Caco-2 (cell line): ENCODE results near the gene KHSRP. TPM values are rescaled to one million over a fixed set of nuclear protein-coding genes. Genes with fewer than 3 reads are reported as not detected.
A peak's percentile ranks its signal among the peaks of the same experiment; 100 is the strongest.

Experiments
- Bru-seq: library from RNA; stranded (reverse); fragments of 400-500 nt; gene quantifications from one replicate; lab custom pipeline; 2021; lab: Mats Ljungman, UMichigan
- BruChase-seq, 2 experiments: library from RNA; stranded (reverse); fragments of 400-500 nt; gene quantifications; one replicate each; lab custom pipeline; 2021; lab: Mats Ljungman, UMichigan
- BruUV-seq: library from RNA; stranded (reverse); fragments of 400-500 nt; replicated peaks from 2 replicates; lab custom pipeline; 2021; lab: Mats Ljungman, UMichigan
- CTCF ChIA-PET: fragments of 300-600 bp; sonication (Branson Sonifier 250); formaldehyde crosslinking; loops from one replicate; lab custom pipeline; 2022; ENCODE audit warnings: antibody characterized with exemption; lab: Charles Lee
- POLR2A ChIA-PET: fragments of 300-600 bp; sonication (Branson Sonifier 250); formaldehyde crosslinking; loops from one replicate; lab custom pipeline; 2022; ENCODE audit warnings: antibody characterized with exemption; lab: Charles Lee
- DNase-seq, 2 experiments: peaks; one replicate each; pipeline versions ENCODE4 v3.0.0 to v3.0.0-alpha.2; 2020 to 2022
- H3K27me3 ChIP-seq: replicated peaks from 2 replicates; pipeline ENCODE4 v1.6.0; 2011; ENCODE audit warnings: low read length; ENCODE audit not compliant: control insufficient read depth, insufficient read depth
- H3K36me3 ChIP-seq: 2 replicates; pipeline ENCODE4 v1.5.1; 2011; ENCODE audit warnings: low read length; ENCODE audit not compliant: control insufficient read depth, insufficient read depth
- H3K4me1 ChIP-seq: fragments of 250-450 bp; sonication (Bioruptor Pico); 2 replicates; pipeline ENCODE4 v1.5.1; 2020; ENCODE audit warnings: mild to moderate bottlenecking
- H3K4me3 ChIP-seq: 2 replicates; pipeline ENCODE4 v1.5.1; 2011; ENCODE audit warnings: low read depth, mild to moderate bottlenecking, control low read depth, low read length
- H3K9me3 ChIP-seq: fragments of 250-450 bp; sonication (Bioruptor Pico); 2 replicates; pipeline ENCODE4 v1.5.1; 2020; ENCODE audit warnings: mild to moderate bottlenecking, moderate library complexity
- H3K27ac Mint-ChIP-seq: one replicate; pipeline ENCODE4 v1.8.0; 2022; ENCODE audit warnings: mixed read lengths; ENCODE audit not compliant: unreplicated experiment
- H3K27me3 Mint-ChIP-seq: one replicate; pipeline ENCODE4 v1.8.0; 2022; ENCODE audit warnings: mixed read lengths; ENCODE audit not compliant: insufficient read depth, unreplicated experiment
- H3K36me3 Mint-ChIP-seq: one replicate; pipeline ENCODE4 v1.8.0; 2022; ENCODE audit warnings: mild to moderate bottlenecking, mixed read lengths; ENCODE audit not compliant: insufficient read depth, unreplicated experiment
- H3K4me1 Mint-ChIP-seq: one replicate; pipeline ENCODE4 v1.8.0; 2022; ENCODE audit warnings: low read depth, mixed read lengths; ENCODE audit not compliant: unreplicated experiment
- H3K4me3 Mint-ChIP-seq: one replicate; pipeline ENCODE4 v1.8.0; 2022; ENCODE audit warnings: mild to moderate bottlenecking, moderate library complexity, mixed read lengths; ENCODE audit not compliant: unreplicated experiment
- H3K9me3 Mint-ChIP-seq: one replicate; pipeline ENCODE4 v1.8.0; 2022; ENCODE audit warnings: mixed read lengths; ENCODE audit not compliant: unreplicated experiment
- intact Hi-C: fragments of 100-400 bp; cut with micrococcal nuclease; formaldehyde crosslinking; loops from one replicate; pipeline ENCODE4 v1.10.0; 2022; ENCODE audit not compliant: unreplicated experiment
- long read RNA-seq: library from polyadenylated mRNA; stranded (forward); transcript quantifications from one replicate; pipeline ENCODE4 v2.0.0, GENCODE V29; 2022
- total RNA-seq: library from RNA; stranded (reverse); gene quantifications from 2 replicates; pipeline ENCODE4 v1.2.3, GENCODE V29; 2022
- TF ChIP-seq, protein P1 (sequence below), 2 experiments: fragments of 200-600 bp in 1 of 2; IDR thresholded peaks; 1 replicate in 1 of 2; 2 replicates in 1 of 2; pipeline versions ENCODE4 v1.5.1 to v1.8.0; 2011 to 2022; ENCODE audit warnings: antibody characterized with exemption in 1 of 2, control low read depth in 1 of 2, inconsistent platforms in 1 of 2, low read depth in 1 of 2, low read length in 1 of 2, mild to moderate bottlenecking in 1 of 2, moderate library complexity in 1 of 2; ENCODE audit not compliant: insufficient read depth in 1 of 2, severe bottlenecking in 1 of 2, unreplicated experiment in 1 of 2

Gene KHSRP, protein sequence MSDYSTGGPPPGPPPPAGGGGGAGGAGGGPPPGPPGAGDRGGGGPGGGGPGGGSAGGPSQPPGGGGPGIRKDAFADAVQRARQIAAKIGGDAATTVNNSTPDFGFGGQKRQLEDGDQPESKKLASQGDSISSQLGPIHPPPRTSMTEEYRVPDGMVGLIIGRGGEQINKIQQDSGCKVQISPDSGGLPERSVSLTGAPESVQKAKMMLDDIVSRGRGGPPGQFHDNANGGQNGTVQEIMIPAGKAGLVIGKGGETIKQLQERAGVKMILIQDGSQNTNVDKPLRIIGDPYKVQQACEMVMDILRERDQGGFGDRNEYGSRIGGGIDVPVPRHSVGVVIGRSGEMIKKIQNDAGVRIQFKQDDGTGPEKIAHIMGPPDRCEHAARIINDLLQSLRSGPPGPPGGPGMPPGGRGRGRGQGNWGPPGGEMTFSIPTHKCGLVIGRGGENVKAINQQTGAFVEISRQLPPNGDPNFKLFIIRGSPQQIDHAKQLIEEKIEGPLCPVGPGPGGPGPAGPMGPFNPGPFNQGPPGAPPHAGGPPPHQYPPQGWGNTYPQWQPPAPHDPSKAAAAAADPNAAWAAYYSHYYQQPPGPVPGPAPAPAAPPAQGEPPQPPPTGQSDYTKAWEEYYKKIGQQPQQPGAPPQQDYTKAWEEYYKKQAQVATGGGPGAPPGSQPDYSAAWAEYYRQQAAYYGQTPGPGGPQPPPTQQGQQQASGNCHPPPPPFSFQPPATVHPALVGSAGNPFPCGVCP
- total RNA-seq: 589 and 610 TPM in 2 replicates
- Bru-seq, nascent RNA: percentile 92 among the genes with signal in this experiment
- percentile 97 among the genes with signal in this experiment for BruChase-seq, experiment 1, labeled RNA remaining after a 2-hour chase
- BruChase-seq, experiment 2, labeled RNA remaining after a 6-hour chase: percentile 99 among the genes with signal in this experiment
- long read RNA-seq, partial matches to known transcripts: 7 of 53 reads
- long read RNA-seq, other reads (novel, unspliced or antisense): 39 of 53 reads

DNA sequence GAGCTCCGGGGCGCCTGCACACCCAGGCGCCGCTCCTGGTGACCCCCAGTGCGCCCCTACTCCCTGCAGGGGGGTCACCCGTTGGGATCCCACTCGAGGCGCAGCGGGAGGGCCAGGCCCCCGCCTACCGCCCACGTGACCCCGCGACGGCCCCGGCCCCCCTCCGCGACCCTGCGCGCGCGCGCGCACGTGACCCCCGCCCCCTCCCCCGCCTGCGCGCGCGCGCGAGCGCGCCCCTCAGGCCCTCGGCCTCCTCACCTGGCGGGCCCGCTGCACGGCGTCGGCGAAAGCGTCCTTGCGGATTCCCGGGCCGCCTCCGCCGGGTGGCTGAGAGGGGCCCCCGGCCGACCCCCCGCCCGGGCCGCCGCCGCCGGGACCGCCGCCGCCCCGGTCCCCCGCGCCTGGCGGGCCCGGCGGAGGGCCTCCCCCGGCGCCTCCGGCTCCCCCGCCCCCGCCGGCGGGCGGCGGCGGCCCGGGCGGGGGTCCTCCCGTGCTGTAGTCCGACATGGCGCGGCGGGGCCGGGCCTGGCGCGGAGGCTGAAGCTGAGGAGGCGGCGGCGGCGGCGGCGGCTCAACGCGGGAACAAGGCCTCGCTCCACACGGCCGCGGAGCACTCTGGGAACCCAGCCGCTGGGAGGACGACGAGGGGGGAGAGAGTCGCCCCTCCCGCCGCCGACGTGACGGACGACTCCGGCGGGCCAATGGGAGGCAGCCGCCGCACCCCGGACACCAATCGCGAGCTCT, at the start of gene KHSRP:
Gene KHSRP (minus strand): TSS at position 617 of the 744 bp plus-strand sequence. CDS start 110 bp downstream, at position 507.
- peaks cover 20% of the 10 kb centered on the region for H3K4me1 ChIP-seq
- Mint-ChIP-seq H3K9me3 (no peaks in the 10 kb centered on the region), H3K27me3 (no peaks in the 10 kb centered on the region), H3K27ac (peak within 1 kb of the TSS; percentile 95), H3K4me1 (peaks cover 6% of the 10 kb centered on the region), H3K4me3 (peak within 1 kb of the TSS; percentile 96), H3K36me3 (peaks cover 52% of the 10 kb centered on the region)
- DNase-seq: peak in 1 of 2 experiments; percentile 36
- ChIA-PET CTCF (interaction anchor here (0.6 to 2.0 kb wide), 8 partner anchors 13 to 1475 kb away, joined by 3 to 6 read pairs (median 4); partner anchors contain the start of genes ALKBH7 and SLC25A23), POLR2A (interaction anchor here (0.5 to 2.0 kb wide), 7 partner anchors 12 to 63 kb away, joined by 3 to 27 read pairs (median 9); partner anchors contain the start of genes ALKBH7, CLPP and SLC25A23)
- peak within 1 kb of the TSS; percentile 92 for H3K4me3 ChIP-seq
- H3K36me3 ChIP-seq: peaks cover 2% of the 10 kb centered on the region
- no peaks in the 10 kb centered on the region for H3K9me3 ChIP-seq
- no TSS peak for BruUV-seq
- no peaks in the 10 kb centered on the region for H3K27me3 ChIP-seq
- TF ChIP-seq, protein P1, sequence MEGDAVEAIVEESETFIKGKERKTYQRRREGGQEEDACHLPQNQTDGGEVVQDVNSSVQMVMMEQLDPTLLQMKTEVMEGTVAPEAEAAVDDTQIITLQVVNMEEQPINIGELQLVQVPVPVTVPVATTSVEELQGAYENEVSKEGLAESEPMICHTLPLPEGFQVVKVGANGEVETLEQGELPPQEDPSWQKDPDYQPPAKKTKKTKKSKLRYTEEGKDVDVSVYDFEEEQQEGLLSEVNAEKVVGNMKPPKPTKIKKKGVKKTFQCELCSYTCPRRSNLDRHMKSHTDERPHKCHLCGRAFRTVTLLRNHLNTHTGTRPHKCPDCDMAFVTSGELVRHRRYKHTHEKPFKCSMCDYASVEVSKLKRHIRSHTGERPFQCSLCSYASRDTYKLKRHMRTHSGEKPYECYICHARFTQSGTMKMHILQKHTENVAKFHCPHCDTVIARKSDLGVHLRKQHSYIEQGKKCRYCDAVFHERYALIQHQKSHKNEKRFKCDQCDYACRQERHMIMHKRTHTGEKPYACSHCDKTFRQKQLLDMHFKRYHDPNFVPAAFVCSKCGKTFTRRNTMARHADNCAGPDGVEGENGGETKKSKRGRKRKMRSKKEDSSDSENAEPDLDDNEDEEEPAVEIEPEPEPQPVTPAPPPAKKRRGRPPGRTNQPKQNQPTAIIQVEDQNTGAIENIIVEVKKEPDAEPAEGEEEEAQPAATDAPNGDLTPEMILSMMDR (IDR thresholded peaks at IDR 0.05; ENCODE audit: insufficient read depth in 1 of 2, low read depth in 1 of 2, low read length in 1 of 2, severe bottlenecking in 1 of 2, unreplicated experiment in 1 of 2): no peak
- intact Hi-C loops: loop anchor here (2.0 to 10.0 kb wide), 2 partner anchors 40 to 150 kb away; partner anchors contain the start of genes CRB3 and MLLT1

DNA sequence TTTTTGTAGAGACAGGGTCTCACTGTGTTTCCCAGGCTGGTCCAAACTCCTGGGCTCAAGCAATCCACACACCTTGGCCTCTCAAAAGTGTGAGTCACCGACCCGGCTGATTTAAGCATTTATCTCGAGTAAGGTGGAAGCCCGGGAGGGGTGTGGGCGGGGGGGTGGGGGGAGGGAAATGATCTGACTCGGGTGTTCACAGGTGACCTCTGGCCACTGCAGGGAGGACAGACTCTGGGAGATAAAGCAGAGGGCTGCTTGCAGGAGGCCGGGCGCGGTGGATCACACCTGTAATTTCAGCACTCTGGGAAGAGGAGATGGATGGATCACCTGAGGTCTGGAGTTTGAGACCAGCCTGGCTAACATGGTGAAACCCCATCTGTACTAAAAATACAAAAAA, 49.0 kb upstream of the KHSRP start:
- Mint-ChIP-seq H3K9me3 (no peaks in the 10 kb centered on the region), H3K27me3 (no peaks in the 10 kb centered on the region), H3K27ac (peak overlapping the region; percentile 72), H3K36me3 (peaks cover 36% of the 10 kb centered on the region), H3K4me1 (peaks cover 9% of the 10 kb centered on the region), H3K4me3 (peak overlapping the region; percentile 84)
- Histone ChIP-seq H3K9me3 (no peaks in the 10 kb centered on the region), H3K27me3 (no peaks in the 10 kb centered on the region), H3K36me3 (no peaks in the 10 kb centered on the region; the same call in 1 of the 2 replicates), H3K4me1 (peaks cover 19% of the 10 kb centered on the region), H3K4me3 (no peak overlapping the region)
- intact Hi-C loops: no loop called here
- TF ChIP-seq, protein P1 (IDR thresholded peaks at IDR 0.05; ENCODE audit: insufficient read depth in 1 of 2, low read depth in 1 of 2, low read length in 1 of 2, severe bottlenecking in 1 of 2, unreplicated experiment in 1 of 2): no peak
- POLR2A ChIA-PET: no interaction called here
- CTCF ChIA-PET: no interaction called here
- peak; percentile 52 to 80 for DNase-seq
- BruUV-seq: no TSS peak
